ENCODE data around the gene FBXO8.

DNA sequence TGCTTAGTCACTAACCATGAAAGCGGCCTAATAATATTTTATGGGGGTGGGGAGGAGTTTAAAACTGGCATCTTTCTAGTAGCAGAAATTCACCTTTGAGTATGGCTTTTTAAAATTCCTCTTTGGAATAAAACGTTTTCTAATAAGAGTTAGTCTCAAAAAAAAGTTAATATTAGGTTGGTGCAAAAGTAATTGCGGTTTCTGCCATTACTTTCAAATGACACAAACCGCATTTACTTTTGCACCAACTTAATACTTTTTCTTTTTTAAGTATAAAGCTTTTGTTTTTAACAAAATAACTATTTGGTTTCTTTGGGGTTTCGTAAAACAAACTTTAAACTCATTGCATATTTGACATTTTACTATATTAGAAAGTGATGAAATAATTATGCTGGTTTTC is 68.4 kb downstream of the FBXO8 start:
- TF ChIP-seq, protein P1, sequence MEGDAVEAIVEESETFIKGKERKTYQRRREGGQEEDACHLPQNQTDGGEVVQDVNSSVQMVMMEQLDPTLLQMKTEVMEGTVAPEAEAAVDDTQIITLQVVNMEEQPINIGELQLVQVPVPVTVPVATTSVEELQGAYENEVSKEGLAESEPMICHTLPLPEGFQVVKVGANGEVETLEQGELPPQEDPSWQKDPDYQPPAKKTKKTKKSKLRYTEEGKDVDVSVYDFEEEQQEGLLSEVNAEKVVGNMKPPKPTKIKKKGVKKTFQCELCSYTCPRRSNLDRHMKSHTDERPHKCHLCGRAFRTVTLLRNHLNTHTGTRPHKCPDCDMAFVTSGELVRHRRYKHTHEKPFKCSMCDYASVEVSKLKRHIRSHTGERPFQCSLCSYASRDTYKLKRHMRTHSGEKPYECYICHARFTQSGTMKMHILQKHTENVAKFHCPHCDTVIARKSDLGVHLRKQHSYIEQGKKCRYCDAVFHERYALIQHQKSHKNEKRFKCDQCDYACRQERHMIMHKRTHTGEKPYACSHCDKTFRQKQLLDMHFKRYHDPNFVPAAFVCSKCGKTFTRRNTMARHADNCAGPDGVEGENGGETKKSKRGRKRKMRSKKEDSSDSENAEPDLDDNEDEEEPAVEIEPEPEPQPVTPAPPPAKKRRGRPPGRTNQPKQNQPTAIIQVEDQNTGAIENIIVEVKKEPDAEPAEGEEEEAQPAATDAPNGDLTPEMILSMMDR (conservative IDR thresholded peaks at IDR 0.05; ENCODE audit: low read length), result no peak
- TF ChIP-seq EZH2phosphoT487 (IDR thresholded peaks at IDR 0.05; ENCODE audit: borderline replicate concordance, low read depth, low read length), result no peak

All from OCI-LY7 (cell line).